HAP-1 (cell line): ENCODE data around the gene HMX1.

ENCODE experiments used
- DNase-seq, 2 experiments: peaks; one replicate each; pipeline ENCODE4 v3.0.0-alpha.2; 2016 to 2020; ENCODE audit warnings: low spot score in 2 of 2
- H3K27me3 ChIP-seq: fragments of 250-450 bp; sonication (Bioruptor Pico); 2 replicates; pipeline ENCODE4 v1.5.1; 2020; ENCODE audit warnings: low read depth, mild to moderate bottlenecking, moderate library complexity
- H3K36me3 ChIP-seq: fragments of 250-450 bp; sonication (Bioruptor Pico); replicated peaks from 2 replicates; pipeline ENCODE4 v1.5.1; 2020; ENCODE audit warnings: mild to moderate bottlenecking
- H3K4me1 ChIP-seq: fragments of 250-450 bp; sonication (Bioruptor Pico); 2 replicates; pipeline ENCODE4 v1.5.1; 2020; ENCODE audit warnings: mild to moderate bottlenecking
- H3K4me3 ChIP-seq: fragments of 250-450 bp; sonication (Bioruptor Pico); 2 replicates; pipeline ENCODE4 v1.5.1; 2020; ENCODE audit warnings: mild to moderate bottlenecking, moderate library complexity
- H3K9me3 ChIP-seq: fragments of 250-450 bp; sonication (Bioruptor Pico); 2 replicates; pipeline ENCODE4 v1.5.1; 2020; ENCODE audit warnings: mild to moderate bottlenecking, moderate library complexity
- in situ Hi-C: fragments of 300-500 bp; cut with MboI; formaldehyde crosslinking; loops from 3 replicates; pipeline ENCODE4 v1.14.3; 2020; ENCODE audit warnings: low sequenced_read_pairs, inconsistent platforms, mixed read lengths

Gene HMX1

DNA sequence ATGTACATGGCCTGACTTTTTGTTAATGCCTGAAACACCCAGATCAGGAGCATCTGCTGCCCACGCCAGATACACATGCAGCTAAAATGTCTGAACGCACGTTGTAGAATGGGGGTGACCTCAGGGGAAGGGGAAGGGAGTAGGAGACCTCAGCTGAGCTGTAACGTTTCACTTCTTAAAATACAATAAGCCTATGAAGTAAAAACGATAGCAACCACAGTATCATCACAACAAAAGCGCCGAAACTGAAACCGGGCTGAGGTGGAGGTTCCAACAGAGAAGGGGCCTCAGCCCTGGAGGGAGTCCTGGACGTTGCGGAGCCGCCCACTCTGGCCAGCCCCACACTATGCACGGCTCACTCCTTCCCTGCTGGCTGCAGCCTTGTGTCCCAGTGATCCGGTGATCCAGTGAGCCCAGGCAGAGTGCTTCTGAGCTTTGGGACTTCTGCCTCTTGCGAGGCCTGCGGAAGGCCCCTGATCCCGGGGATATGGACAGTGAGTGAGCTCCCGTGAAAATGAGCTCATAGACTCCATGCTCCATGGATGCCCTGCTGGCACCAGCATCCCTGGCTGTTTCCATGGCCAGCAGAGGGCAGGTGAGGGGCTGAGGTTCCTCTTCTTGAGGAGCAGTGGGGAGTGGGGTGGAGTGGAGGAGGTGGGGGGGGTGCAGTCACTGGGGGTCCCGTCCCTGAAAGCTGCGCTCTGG lies 52.0 kb downstream of the HMX1 start:
- H3K4me3 ChIP-seq = no peak overlapping the region
- H3K9me3 ChIP-seq = no peaks in the 10 kb centered on the region
- H3K27me3 ChIP-seq = no peaks in the 10 kb centered on the region
- in situ Hi-C loops = no loop called here
- no peaks in the 10 kb centered on the region for H3K4me1 ChIP-seq
- DNase-seq = no peak
- H3K36me3 ChIP-seq = no peaks in the 10 kb centered on the region

DNA sequence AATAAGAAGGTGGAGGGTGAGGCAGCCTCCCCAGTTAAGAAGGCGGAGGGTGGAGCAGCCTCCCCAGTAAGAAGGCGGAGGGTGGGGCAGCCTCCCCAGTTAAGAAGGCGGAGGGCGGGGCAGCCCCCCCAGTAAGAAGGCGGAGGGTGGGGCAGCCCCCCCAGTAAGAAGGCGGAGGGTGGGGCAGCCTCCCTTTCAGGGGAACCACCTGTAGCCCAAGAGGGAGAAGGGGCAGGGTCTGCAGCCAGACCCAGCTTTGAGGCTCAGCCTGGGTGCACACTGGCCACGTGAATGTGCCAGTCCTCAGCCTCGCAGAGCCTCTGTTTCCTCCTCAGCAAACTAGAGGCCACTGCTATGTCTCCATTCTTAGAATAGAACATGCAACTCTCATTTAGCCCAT lies 52.6 kb downstream of the HMX1 start:
- in situ Hi-C loops = no loop called here
- H3K9me3 ChIP-seq = no peaks in the 10 kb centered on the region
- H3K4me1 ChIP-seq = no peaks in the 10 kb centered on the region
- no peak overlapping the region for H3K4me3 ChIP-seq
- DNase-seq = no peak
- no peaks in the 10 kb centered on the region for H3K36me3 ChIP-seq
- H3K27me3 ChIP-seq = no peaks in the 10 kb centered on the region

GRCh38 chr4:8818063-8818881 lies 53.4 kb downstream of the HMX1 start:
- in situ Hi-C loops = no loop called here
- Histone ChIP-seq H3K4me1 (no peaks in the 10 kb centered on the region), H3K4me3 (no peak overlapping the region), H3K36me3 (no peaks in the 10 kb centered on the region), H3K27me3 (no peaks in the 10 kb centered on the region), H3K9me3 (no peaks in the 10 kb centered on the region)
- DNase-seq = no peak

GRCh38 chr4:8817813-8818062 lies 53.9 kb downstream of the HMX1 start:
- DNase-seq = no peak
- H3K9me3 ChIP-seq = no peaks in the 10 kb centered on the region

GRCh38 chr4:8817096-8817812 lies 54.4 kb downstream of the HMX1 start:
- in situ Hi-C loops = no loop called here
- Histone ChIP-seq H3K36me3 (no peaks in the 10 kb centered on the region), H3K4me3 (no peak overlapping the region), H3K27me3 (no peaks in the 10 kb centered on the region), H3K4me1 (no peaks in the 10 kb centered on the region), H3K9me3 (no peaks in the 10 kb centered on the region)
- DNase-seq = no peak

More at GRCh38 chr4:8817813-8818062, 53.9 kb downstream of the HMX1 start:
- H3K4me3 ChIP-seq = no peak overlapping the region
- H3K4me1 ChIP-seq = no peaks in the 10 kb centered on the region
- no peaks in the 10 kb centered on the region for H3K27me3 ChIP-seq
- in situ Hi-C loops = no loop called here
- H3K36me3 ChIP-seq = no peaks in the 10 kb centered on the region
